Measurements from ENCODE around the gene ISYNA1. TPM values are rescaled to one million over a fixed set of nuclear protein-coding genes. Genes with fewer than 3 reads are reported as not detected.
A peak's percentile ranks its signal among the peaks of the same experiment; 100 is the strongest.

The ISYNA1 gene
- total RNA-seq, 1 donor, result 48.4 TPM

DNA sequence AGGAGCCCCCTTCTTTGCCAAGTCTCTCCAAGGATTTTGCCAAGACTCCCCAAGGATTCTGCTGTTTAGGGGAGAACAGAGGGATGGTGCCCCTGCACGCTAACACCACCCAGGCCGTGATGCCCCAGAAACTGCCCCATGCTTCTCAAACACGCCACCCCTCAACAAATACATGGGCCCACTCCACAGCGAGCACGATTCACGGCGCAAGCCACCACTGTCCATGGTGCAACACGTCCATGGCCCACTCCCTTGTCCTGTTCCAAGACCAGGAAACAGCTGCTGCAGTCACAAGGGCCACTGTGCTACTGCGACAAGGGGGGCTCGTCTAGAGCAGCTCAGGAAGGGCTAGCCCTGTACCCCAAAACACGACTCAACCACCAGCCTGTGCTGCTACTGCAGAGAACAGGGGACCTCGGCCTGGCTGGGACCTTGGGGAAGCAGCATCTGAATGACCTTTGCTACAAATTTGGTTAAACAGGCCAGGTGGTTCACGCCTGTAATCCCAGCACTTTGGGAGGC lies 36.5 kb upstream of the ISYNA1 start:
- no peak overlapping the region for H3K4me3 ChIP-seq (ENCODE audit: low read depth, low read length)
- TF ChIP-seq, protein P1, sequence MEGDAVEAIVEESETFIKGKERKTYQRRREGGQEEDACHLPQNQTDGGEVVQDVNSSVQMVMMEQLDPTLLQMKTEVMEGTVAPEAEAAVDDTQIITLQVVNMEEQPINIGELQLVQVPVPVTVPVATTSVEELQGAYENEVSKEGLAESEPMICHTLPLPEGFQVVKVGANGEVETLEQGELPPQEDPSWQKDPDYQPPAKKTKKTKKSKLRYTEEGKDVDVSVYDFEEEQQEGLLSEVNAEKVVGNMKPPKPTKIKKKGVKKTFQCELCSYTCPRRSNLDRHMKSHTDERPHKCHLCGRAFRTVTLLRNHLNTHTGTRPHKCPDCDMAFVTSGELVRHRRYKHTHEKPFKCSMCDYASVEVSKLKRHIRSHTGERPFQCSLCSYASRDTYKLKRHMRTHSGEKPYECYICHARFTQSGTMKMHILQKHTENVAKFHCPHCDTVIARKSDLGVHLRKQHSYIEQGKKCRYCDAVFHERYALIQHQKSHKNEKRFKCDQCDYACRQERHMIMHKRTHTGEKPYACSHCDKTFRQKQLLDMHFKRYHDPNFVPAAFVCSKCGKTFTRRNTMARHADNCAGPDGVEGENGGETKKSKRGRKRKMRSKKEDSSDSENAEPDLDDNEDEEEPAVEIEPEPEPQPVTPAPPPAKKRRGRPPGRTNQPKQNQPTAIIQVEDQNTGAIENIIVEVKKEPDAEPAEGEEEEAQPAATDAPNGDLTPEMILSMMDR (IDR thresholded peaks at IDR 0.05; ENCODE audit: insufficient read depth, low read depth, low read length), result no peak
- no peak for DNase-seq (ENCODE audit: low read depth)

- no peak for DNase-seq (ENCODE audit: low read depth)
- TF ChIP-seq, protein P1 (IDR thresholded peaks at IDR 0.05; ENCODE audit: insufficient read depth, low read depth, low read length), result no peak
- no peak overlapping the region for H3K4me3 ChIP-seq (ENCODE audit: low read depth, low read length)
Observed at GRCh38 chr19:18473706-18474087, 35.8 kb upstream of the ISYNA1 start.

- TF ChIP-seq, protein P1 (IDR thresholded peaks at IDR 0.05; ENCODE audit: insufficient read depth, low read depth, low read length), result no peak
- no peak for DNase-seq (ENCODE audit: low read depth)
- no peak overlapping the region for H3K4me3 ChIP-seq (ENCODE audit: low read depth, low read length)
Observed at GRCh38 chr19:18473003-18473705, 35.2 kb upstream of the ISYNA1 start.

DNA sequence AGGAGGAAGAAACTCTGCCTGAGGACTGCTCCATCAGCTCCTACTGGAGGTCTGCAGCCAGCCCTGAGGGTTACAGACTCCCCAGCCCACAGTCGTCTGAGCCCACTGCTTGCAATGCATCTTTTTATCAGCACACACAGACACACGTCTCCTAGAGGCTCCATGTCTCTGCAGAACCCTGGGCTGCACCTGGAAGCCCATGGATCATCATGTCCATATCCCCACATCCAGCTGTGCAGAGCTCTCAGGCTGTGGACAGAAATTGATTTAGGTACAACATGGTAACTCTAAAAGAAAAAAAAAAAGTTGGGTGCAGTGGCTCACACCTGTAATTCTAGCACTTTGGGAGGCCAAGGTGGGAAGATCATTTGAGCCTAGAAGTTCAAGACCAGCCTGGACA lies 32.9 kb upstream of the ISYNA1 start:
- H3K4me3 ChIP-seq (ENCODE audit: low read depth, low read length), result no peak overlapping the region
- DNase-seq (ENCODE audit: low read depth), result no peak
- TF ChIP-seq, protein P1 (IDR thresholded peaks at IDR 0.05; ENCODE audit: insufficient read depth, low read depth, low read length), result no peak

- TF ChIP-seq, protein P1 (IDR thresholded peaks at IDR 0.05; ENCODE audit: insufficient read depth, low read depth, low read length), result peak; percentile 86
- peak; percentile 80 for DNase-seq (ENCODE audit: low read depth)
- H3K4me3 ChIP-seq (ENCODE audit: low read depth, low read length), result no peak overlapping the region
Observed at GRCh38 chr19:18469069-18469846, 31.3 kb upstream of the ISYNA1 start.

DNA sequence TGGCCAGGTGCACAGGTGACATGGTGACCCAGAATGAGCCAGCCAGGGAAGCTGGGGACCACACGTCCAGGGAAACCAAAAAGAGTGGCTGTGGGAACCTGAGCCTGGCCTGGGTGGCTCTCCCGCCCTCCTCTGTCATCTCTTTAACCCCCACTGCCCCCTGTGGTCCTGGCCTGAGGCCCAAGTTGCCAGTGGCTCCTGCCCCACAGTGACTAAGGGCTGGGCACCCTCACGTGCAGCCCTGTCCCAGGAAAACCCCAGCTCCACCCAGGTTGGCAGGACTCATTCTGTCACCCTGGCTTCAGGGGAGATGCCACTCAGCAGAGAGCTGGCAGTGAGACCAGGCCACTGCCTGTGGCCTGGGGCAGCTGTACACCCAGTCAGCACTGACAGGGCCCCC lies 30.6 kb upstream of the ISYNA1 start:
- H3K4me3 ChIP-seq (ENCODE audit: low read depth, low read length), result no peak overlapping the region
- no peak for DNase-seq (ENCODE audit: low read depth)
- TF ChIP-seq, protein P1 (IDR thresholded peaks at IDR 0.05; ENCODE audit: insufficient read depth, low read depth, low read length), result no peak
